Small intestine (tissue), 7 donors: ENCODE results near the gene SORBS2. TPM values are rescaled to one million over a fixed set of nuclear protein-coding genes. Genes with fewer than 3 reads are reported as not detected.

ENCODE experiments used
- DNase-seq, 2 donors: peaks; one replicate each; pipeline versions ENCODE4 v3.0.0 to v3.0.0-alpha.2; 2013
- FAIRE-seq: peaks from 2 replicates; lab custom pipeline; 2012; peaks lifted over from hg19 to GRCh38; lab: Jason Lieb, UNC
- H3K27ac ChIP-seq, 3 donors: one replicate each; pipeline ENCODE4 v1.5.1; 2013; ENCODE audit warnings: low read length in 2 of 3, mild to moderate bottlenecking in 2 of 3, control low read depth in 1 of 3, inconsistent platforms in 1 of 3, low read depth in 1 of 3, moderate library complexity in 1 of 3
- H3K27me3 ChIP-seq, 3 donors: one replicate each; pipeline ENCODE4 v1.6.1; 2013; ENCODE audit warnings: low read length in 3 of 3, inconsistent platforms in 1 of 3; ENCODE audit not compliant: control insufficient read depth in 3 of 3, insufficient read depth in 3 of 3
- H3K36me3 ChIP-seq, 3 donors: one replicate each; pipeline ENCODE4 v1.6.1; 2013; ENCODE audit warnings: low read length in 3 of 3, inconsistent platforms in 1 of 3, low read depth in 1 of 3, mild to moderate bottlenecking in 1 of 3, moderate library complexity in 1 of 3; ENCODE audit not compliant: control insufficient read depth in 3 of 3, insufficient read depth in 2 of 3
- H3K4me1 ChIP-seq, 3 donors: one replicate each; pipeline ENCODE4 v1.6.1; 2013; ENCODE audit warnings: low read length in 2 of 3, inconsistent platforms in 1 of 3, low read depth in 1 of 3, mild to moderate bottlenecking in 1 of 3, moderate library complexity in 1 of 3; ENCODE audit not compliant: control insufficient read depth in 3 of 3, insufficient read depth in 2 of 3
- H3K4me3 ChIP-seq, 3 donors: one replicate each; pipeline ENCODE4 v1.5.1; 2013; ENCODE audit warnings: low read length in 3 of 3, control low read depth in 1 of 3, inconsistent platforms in 1 of 3, low read depth in 1 of 3, mild to moderate bottlenecking in 1 of 3, moderate library complexity in 1 of 3
- H3K9me3 ChIP-seq, 2 donors: one replicate each; pipeline ENCODE4 v1.6.1; 2013; ENCODE audit warnings: low read depth in 1 of 2, low read length in 1 of 2; ENCODE audit not compliant: control insufficient read depth in 2 of 2, insufficient read depth in 1 of 2
- WGBS, 3 donors: extraction: QIAGEN DNeasy Blood & Tissue Kit; methylation state at CpG; one replicate each; pipeline ENCODE4 v1.1.7; 2013; 5-methylcytosine and 5-hydroxymethylcytosine counted together
- polyA plus RNA-seq, 4 donors: library from polyadenylated mRNA; stranded (reverse) in 3 of 4; unstranded in 1 of 4; fragments of 200-250 nt in 3 of 4; fragments of 120-200 nt in 1 of 4; gene quantifications; one replicate each; pipeline versions ENCODE4 v1.2.1 to v1.2.3, GENCODE V29; 2013
- donor health status: healthy with polysubstance abuse.
- donor health status: control.
- donor health status: control.
- donor health status: Bipolar disorder and iron deficiency.
- donor health status: healthy.

Gene SORBS2
- polyA plus RNA-seq, 4 donors: 1.6 to 36.5 (median 16.1) TPM

DNA sequence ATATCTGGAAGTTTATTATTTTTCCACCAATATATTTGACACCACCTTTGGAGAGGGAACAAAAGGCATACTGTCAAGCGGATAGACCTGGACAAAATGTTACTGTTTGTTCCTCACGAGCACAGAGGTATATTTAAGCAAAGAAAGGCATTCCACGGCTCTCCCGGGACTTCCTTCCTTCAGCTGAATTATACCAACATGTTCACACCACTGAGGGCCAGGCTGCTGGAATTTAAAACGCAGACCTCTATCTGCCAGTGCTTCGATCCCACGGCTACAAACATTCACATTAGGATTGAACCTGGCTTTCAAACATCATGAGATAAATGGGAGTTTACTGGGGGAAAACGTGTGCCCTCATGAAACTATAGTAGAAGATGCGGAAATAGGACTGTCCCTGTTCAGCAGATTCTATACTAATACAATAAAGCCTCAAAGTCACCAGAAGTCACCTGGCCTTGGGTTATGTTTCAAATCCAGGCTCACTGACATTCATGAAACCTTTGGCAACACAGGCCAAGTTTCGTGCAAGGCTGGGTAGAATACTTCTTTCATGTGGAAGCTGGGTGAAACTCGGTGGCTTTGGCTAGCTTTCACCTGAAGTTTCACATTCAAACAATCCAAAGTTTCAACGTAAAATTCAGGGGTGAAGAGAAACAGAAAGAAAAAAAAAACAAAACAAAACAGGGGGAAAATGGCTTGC lies 39.5 kb downstream of the SORBS2 start:
- no peaks in the 10 kb centered on the region for H3K36me3 ChIP-seq
- H3K4me3 ChIP-seq: no peak overlapping the region
- H3K9me3 ChIP-seq: no peaks in the 10 kb centered on the region
- FAIRE-seq (no peak), DNase-seq (no peak)
- 71 to 81% (median 73%) methylated on average over 12 of the region's 12 CpGs for WGBS, 3 donors
- peak overlapping the region in 1 of 3 donors; percentile 78 for H3K27ac ChIP-seq
- H3K27me3 ChIP-seq: no peaks in the 10 kb centered on the region
- peaks cover 0 to 22% (median 0%) of the 10 kb centered on the region in 3 donors for H3K4me1 ChIP-seq

DNA sequence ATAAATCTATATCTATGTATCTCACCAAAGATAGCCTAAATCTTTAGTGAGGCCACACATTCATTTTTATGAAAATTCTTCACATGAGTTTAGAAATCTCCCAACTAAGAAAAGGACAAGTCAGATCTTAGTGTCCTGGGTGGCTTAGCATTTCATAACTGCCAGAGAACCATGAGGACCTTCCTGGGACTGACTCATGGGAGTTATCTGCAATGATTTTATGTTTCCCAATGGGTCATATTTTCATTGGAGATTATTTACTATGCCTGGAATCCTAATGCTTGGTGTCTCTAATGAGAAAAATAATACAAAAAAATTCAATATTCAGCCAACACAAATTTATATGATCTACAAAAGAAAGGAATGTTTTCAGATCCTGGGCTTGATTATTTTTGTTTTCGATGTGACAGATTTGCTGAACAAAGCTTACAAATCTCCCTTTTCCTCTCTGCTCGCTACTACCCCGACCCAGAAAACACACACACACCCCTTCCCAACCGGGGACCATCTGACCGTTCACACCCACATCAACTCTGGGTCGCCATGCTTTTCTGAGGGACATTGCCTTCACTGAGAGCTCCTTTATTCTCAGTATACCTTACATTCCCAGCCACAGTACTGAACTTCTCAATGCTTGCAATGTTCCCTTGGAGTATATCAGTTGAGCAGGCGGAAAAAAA lies 40.1 kb downstream of the SORBS2 start:
- FAIRE-seq (no peak), DNase-seq (no peak)
- no peak overlapping the region for H3K27ac ChIP-seq
- no peak overlapping the region for H3K4me3 ChIP-seq
- WGBS, 3 donors: 80 to 89% (median 82%) methylated on average over 7 of the region's 7 CpGs
- H3K9me3 ChIP-seq: no peaks in the 10 kb centered on the region
- H3K27me3 ChIP-seq: no peaks in the 10 kb centered on the region
- peaks cover 0 to 22% (median 0%) of the 10 kb centered on the region in 3 donors for H3K4me1 ChIP-seq
- H3K36me3 ChIP-seq: no peaks in the 10 kb centered on the region

DNA sequence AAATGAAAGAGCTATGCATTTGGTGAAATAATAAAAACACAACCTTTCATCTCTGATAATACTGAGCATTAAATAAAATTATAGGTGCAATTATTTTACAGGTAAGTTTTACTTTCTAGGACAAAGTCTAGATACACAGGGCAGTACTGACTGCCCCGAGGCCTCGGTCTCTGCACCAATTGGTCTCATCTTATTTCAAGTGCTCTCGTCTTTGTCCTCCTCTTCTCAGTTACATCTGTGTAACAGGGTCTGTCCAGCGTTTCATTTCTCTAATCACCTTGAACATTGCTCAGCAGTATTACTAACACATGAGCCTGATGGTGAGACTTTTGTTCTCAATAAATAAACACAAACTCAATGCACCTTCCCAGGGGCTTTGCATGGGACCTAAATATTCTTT lies 44.5 kb downstream of the SORBS2 start:
- Histone ChIP-seq H3K36me3 (peaks cover 0 to 2% (median 0%) of the 10 kb centered on the region in 3 donors), H3K4me3 (no peak overlapping the region), H3K27me3 (no peaks in the 10 kb centered on the region), H3K27ac (no peak overlapping the region), H3K9me3 (no peaks in the 10 kb centered on the region), H3K4me1 (peaks cover 0 to 2% (median 0%) of the 10 kb centered on the region in 3 donors)
- DNase-seq (no peak), FAIRE-seq (no peak)
- WGBS, 3 donors: 44 to 73% (median 59%) methylated on average over 4 of the region's 4 CpGs

DNA sequence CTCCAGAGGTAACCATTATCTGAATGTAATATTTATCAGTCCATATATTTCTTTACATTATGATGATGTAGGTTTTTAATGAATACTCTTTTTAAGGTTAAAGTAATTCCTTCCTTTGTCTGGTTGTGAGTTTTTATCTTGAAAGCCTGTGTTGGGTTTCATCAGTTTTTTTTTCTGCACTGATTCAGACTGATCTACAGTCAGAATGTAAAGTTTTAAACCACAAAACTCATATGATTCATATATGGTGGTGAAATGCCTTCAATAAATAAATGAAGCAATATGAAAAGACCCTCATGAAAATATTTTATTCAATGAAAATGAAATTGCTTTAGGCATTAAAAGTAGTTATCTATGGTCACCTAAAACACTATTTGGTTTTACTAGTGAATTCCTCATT lies 47.1 kb downstream of the SORBS2 start:
- Histone ChIP-seq H3K27me3 (no peaks in the 10 kb centered on the region), H3K36me3 (peaks cover 0 to 2% (median 0%) of the 10 kb centered on the region in 3 donors), H3K9me3 (no peaks in the 10 kb centered on the region), H3K4me1 (no peaks in the 10 kb centered on the region), H3K4me3 (no peak overlapping the region), H3K27ac (no peak overlapping the region)
- DNase-seq: no peak
- no peak for FAIRE-seq

DNA sequence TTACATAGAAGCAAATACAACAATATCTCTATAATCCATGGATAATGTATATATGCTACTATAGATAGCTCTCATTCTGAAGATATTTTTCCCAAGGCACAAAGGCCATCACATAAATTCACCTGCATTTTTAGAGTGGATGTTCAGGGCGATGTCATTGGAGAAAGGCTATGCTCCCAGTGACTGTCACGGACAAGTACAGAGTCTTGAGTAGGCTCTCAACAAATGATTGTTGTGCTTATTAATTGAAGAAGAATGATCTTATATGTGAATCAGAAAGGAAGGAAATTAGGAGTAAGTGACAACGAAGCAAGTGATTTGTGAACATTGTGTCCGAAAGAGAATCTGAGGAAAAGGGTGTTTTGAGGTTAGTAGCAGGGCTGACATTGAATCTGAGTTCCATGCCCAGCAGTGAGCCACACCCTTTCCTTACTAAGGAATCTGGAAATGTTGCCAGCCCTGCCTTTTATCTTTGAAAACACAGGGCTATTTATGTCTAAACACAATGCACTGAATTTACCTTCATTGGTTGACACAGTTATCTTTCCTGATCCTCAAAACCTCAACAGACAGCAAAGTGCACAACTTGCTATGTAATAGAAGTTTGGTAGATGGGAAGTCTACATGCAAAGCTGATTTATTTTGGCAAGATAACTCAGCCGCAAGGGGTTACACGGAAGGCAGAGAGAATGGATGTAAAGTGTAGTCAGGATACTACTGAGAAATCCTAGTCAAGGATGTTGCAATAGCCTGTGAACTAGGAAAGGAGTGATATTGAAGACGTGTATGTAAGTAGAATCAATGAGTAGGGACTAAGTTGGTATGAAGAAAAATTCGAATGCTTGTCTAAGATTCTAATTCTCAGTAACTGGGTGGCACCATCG lies 50.4 kb downstream of the SORBS2 start:
- Histone ChIP-seq H3K4me3 (no peak overlapping the region), H3K36me3 (peaks cover 0 to 2% (median 0%) of the 10 kb centered on the region in 3 donors), H3K27ac (peak overlapping the region in 1 of 3 donors; percentile 29), H3K9me3 (no peaks in the 10 kb centered on the region), H3K4me1 (no peaks in the 10 kb centered on the region), H3K27me3 (no peaks in the 10 kb centered on the region)
- WGBS, 3 donors: 77 to 79% (median 77%) methylated on average over 9 of the region's 9 CpGs
- DNase-seq (no peak), FAIRE-seq (no peak)

DNA sequence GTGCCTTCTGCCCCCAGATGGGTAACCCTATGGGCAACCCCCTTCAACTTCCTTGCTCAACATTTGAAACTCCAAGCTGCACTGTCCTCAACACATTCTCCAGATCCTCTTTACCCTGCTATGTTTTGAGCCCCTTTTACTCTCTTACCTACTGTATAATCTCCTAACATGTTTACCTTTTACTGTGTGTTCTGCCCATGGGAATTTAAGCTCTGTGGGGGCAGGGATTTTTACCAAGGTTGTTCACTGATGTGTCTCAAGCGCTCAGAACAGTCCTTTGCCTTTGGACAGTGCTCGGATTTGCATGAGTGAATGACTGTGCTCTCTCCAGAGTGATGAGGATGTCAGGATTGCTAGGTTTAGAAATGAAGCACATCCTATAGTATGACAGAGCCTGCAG lies 53.2 kb downstream of the SORBS2 start:
- H3K27ac ChIP-seq: no peak overlapping the region
- H3K4me1 ChIP-seq: peaks cover 0 to 4% (median 0%) of the 10 kb centered on the region in 3 donors
- DNase-seq (no peak), FAIRE-seq (no peak)
- WGBS, 3 donors: 69 to 92% (median 85%) methylated on average over 2 of the region's 2 CpGs
- H3K9me3 ChIP-seq: no peaks in the 10 kb centered on the region
- H3K27me3 ChIP-seq: no peaks in the 10 kb centered on the region
- peaks cover 0 to 4% (median 0%) of the 10 kb centered on the region in 3 donors for H3K36me3 ChIP-seq
- H3K4me3 ChIP-seq: no peak overlapping the region

DNA sequence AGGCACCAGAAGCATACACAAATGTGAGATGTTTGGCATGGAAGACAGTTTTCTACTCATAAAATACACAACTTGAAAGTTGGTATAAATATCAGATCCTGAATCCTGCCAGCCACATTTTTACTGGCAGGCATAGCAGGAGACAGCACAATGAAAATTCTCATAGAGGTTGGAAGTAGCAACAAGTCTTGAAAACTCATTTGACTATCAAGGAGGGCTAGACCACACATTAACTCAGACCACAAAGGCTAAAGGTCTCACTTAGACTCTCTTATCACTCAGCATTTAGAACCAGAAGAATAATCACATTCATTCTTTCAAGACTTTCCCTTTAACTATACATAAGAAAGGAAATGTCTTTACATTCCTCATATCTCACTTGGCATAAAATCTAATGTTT lies 56.5 kb downstream of the SORBS2 start:
- FAIRE-seq (no peak), DNase-seq (no peak)
- Histone ChIP-seq H3K36me3 (peaks cover 0 to 2% (median 0%) of the 10 kb centered on the region in 3 donors), H3K27ac (no peak overlapping the region), H3K4me3 (no peak overlapping the region), H3K27me3 (no peaks in the 10 kb centered on the region), H3K4me1 (peaks cover 0 to 4% (median 0%) of the 10 kb centered on the region in 3 donors), H3K9me3 (no peaks in the 10 kb centered on the region)

DNA sequence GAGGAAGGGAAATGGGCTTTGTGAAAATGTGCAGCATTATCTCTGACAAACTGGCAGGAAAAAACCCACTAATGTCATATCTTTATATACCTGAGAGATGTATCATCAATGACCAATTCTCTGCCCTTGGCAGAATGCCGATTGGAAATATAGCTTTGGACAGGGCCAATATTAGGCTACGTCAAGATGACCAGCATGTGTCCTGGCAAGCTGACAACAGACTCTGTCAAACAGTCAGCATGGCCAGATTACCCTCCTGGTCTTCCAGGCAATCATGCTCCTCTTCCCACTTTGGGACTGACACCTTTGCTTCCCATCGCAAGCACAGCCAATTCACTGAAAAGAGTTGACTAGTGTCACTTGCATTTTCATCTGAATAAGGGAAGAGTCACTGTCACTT lies 57.0 kb downstream of the SORBS2 start:
- WGBS, 3 donors: 75 to 89% (median 84%) methylated on average over 3 of the region's 3 CpGs
- H3K9me3 ChIP-seq: no peaks in the 10 kb centered on the region
- no peaks in the 10 kb centered on the region for H3K27me3 ChIP-seq
- no peak for DNase-seq
- H3K36me3 ChIP-seq: peaks cover 0 to 2% (median 0%) of the 10 kb centered on the region in 3 donors
- no peak overlapping the region for H3K27ac ChIP-seq
- FAIRE-seq: no peak
- H3K4me3 ChIP-seq: no peak overlapping the region
- H3K4me1 ChIP-seq: peaks cover 0 to 4% (median 0%) of the 10 kb centered on the region in 3 donors
